ENCODE results near the gene SORD.
"Not testable (repeated sequence)": the region's sequence is repeated elsewhere in the genome, so short reads cannot be mapped to it uniquely, and the experiment has no call there.

Gene SORD

GRCh38 chr15:45080593-45080992, 57.6 kb downstream of the SORD start:
- H2AFZ ChIP-seq (ENCODE audit: low read depth, low read length); H3K9ac ChIP-seq (ENCODE audit: low read depth, low read length); H3K4me1 ChIP-seq (ENCODE audit: insufficient read depth, low read length); H3K27me3 ChIP-seq (ENCODE audit: insufficient read depth, low read length, poor library complexity); H3K4me3 ChIP-seq (ENCODE audit: low read depth in 1 of 2, low read length in 2 of 2); H3K9me3 ChIP-seq (ENCODE audit: insufficient read depth, low read length, severe bottlenecking); H3K36me3 ChIP-seq (ENCODE audit: insufficient read depth, low read length); ATAC-seq (ENCODE audit: insufficient read depth, low read depth); H3K4me2 ChIP-seq (ENCODE audit: insufficient read depth, low read length); H3K27ac ChIP-seq (ENCODE audit: low read length); H4K20me1 ChIP-seq (ENCODE audit: insufficient read depth, low read length); DNase-seq; H3K79me2 ChIP-seq (ENCODE audit: insufficient read depth, low read length): not testable (repeated sequence)

GRCh38 chr15:45082412-45082811, 59.4 kb downstream of the SORD start:
- not testable (repeated sequence) for ATAC-seq (ENCODE audit: insufficient read depth, low read depth); H4K20me1 ChIP-seq (ENCODE audit: insufficient read depth, low read length); H3K9ac ChIP-seq (ENCODE audit: low read depth, low read length); H2AFZ ChIP-seq (ENCODE audit: low read depth, low read length); H3K36me3 ChIP-seq (ENCODE audit: insufficient read depth, low read length); H3K9me3 ChIP-seq (ENCODE audit: insufficient read depth, low read length, severe bottlenecking); H3K4me2 ChIP-seq (ENCODE audit: insufficient read depth, low read length); H3K79me2 ChIP-seq (ENCODE audit: insufficient read depth, low read length); DNase-seq; H3K4me3 ChIP-seq (ENCODE audit: low read depth in 1 of 2, low read length in 2 of 2); H3K4me1 ChIP-seq (ENCODE audit: insufficient read depth, low read length); H3K27me3 ChIP-seq (ENCODE audit: insufficient read depth, low read length, poor library complexity); H3K27ac ChIP-seq (ENCODE audit: low read length)

GRCh38 chr15:45083223-45083622, 60.2 kb downstream of the SORD start:
- no peak for ATAC-seq (ENCODE audit: insufficient read depth, low read depth)
- H3K4me1 ChIP-seq (ENCODE audit: insufficient read depth, low read length) = no peaks in the 10 kb centered on the region
- no peak overlapping the region for H3K4me3 ChIP-seq (ENCODE audit: low read depth in 1 of 2, low read length in 2 of 2)
- H3K9me3 ChIP-seq (ENCODE audit: insufficient read depth, low read length, severe bottlenecking) = no peaks in the 10 kb centered on the region
- no peaks in the 10 kb centered on the region for H4K20me1 ChIP-seq (ENCODE audit: insufficient read depth, low read length)
- TF ChIP-seq EZH2 (IDR thresholded peaks at IDR 0.05; ENCODE audit: borderline replicate concordance, low read depth, low read length, severe bottlenecking) (no peak), CTCF (IDR thresholded peaks at IDR 0.05; ENCODE audit: borderline replicate concordance, extremely low read depth, low read length, poor library complexity, severe bottlenecking) (no peak)
- H3K4me2 ChIP-seq (ENCODE audit: insufficient read depth, low read length) = no peak overlapping the region
- no peak overlapping the region for H3K9ac ChIP-seq (ENCODE audit: low read depth, low read length)
- H3K27ac ChIP-seq (ENCODE audit: low read length) = no peak overlapping the region
- H3K36me3 ChIP-seq (ENCODE audit: insufficient read depth, low read length) = no peaks in the 10 kb centered on the region
- no peak overlapping the region for H2AFZ ChIP-seq (ENCODE audit: low read depth, low read length)
- H3K79me2 ChIP-seq (ENCODE audit: insufficient read depth, low read length) = no peaks in the 10 kb centered on the region
- H3K27me3 ChIP-seq (ENCODE audit: insufficient read depth, low read length, poor library complexity) = no peaks in the 10 kb centered on the region
- no peak for DNase-seq

- Histone ChIP-seq H3K36me3 (ENCODE audit: insufficient read depth, low read length) (no peaks in the 10 kb centered on the region), H3K9ac (ENCODE audit: low read depth, low read length) (no peak overlapping the region), H3K9me3 (ENCODE audit: insufficient read depth, low read length, severe bottlenecking) (no peaks in the 10 kb centered on the region), H3K79me2 (ENCODE audit: insufficient read depth, low read length) (no peaks in the 10 kb centered on the region), H4K20me1 (ENCODE audit: insufficient read depth, low read length) (no peaks in the 10 kb centered on the region), H3K27me3 (ENCODE audit: insufficient read depth, low read length, poor library complexity) (peaks cover 2% of the 10 kb centered on the region), H3K4me2 (ENCODE audit: insufficient read depth, low read length) (no peak overlapping the region), H2AFZ (ENCODE audit: low read depth, low read length) (no peak overlapping the region), H3K27ac (ENCODE audit: low read length) (no peak overlapping the region), H3K4me3 (ENCODE audit: low read depth in 1 of 2, low read length in 2 of 2) (no peak overlapping the region), H3K4me1 (ENCODE audit: insufficient read depth, low read length) (no peaks in the 10 kb centered on the region)
- no peak for TF ChIP-seq EZH2 (IDR thresholded peaks at IDR 0.05; ENCODE audit: borderline replicate concordance, low read depth, low read length, severe bottlenecking)
- no peak for TF ChIP-seq CTCF (IDR thresholded peaks at IDR 0.05; ENCODE audit: borderline replicate concordance, extremely low read depth, low read length, poor library complexity, severe bottlenecking)
- no peak for ATAC-seq (ENCODE audit: insufficient read depth, low read depth)
- no peak for DNase-seq
Measured at GRCh38 chr15:45084163-45084562, 61.2 kb downstream of the SORD start.
